Chondrocyte (in vitro differentiated cells): ENCODE results near the gene GABRR3. TPM values are rescaled to one million over a fixed set of nuclear protein-coding genes. Genes with fewer than 3 reads are reported as not detected.

ENCODE experiments used
- DNase-seq: peaks from one replicate; pipeline ENCODE4 v3.0.0; 2021; ENCODE audit warnings: mixed read lengths, low spot score
- H3K27ac Mint-ChIP-seq: one replicate; pipeline ENCODE4 v1.8.0; 2021; ENCODE audit warnings: mild to moderate bottlenecking, moderate library complexity, mixed read lengths; ENCODE audit not compliant: unreplicated experiment
- H3K27me3 Mint-ChIP-seq: 2 replicates; pipeline ENCODE4 v1.8.0; 2021; ENCODE audit warnings: low read depth, mixed read lengths
- H3K36me3 Mint-ChIP-seq: 2 replicates; pipeline ENCODE4 v1.8.0; 2021; ENCODE audit warnings: low read depth, mixed read lengths
- H3K4me1 Mint-ChIP-seq: 2 replicates; pipeline ENCODE4 v1.8.0; 2021; ENCODE audit warnings: low read depth, mild to moderate bottlenecking, mixed read lengths
- H3K4me3 Mint-ChIP-seq: one replicate; pipeline ENCODE4 v1.8.0; 2021; ENCODE audit warnings: mild to moderate bottlenecking, moderate library complexity, mixed read lengths; ENCODE audit not compliant: unreplicated experiment
- H3K9me3 Mint-ChIP-seq: 2 replicates; pipeline ENCODE4 v1.8.0; 2021; ENCODE audit warnings: low read depth, mixed read lengths
- total RNA-seq: library from RNA; stranded (reverse); gene quantifications from 3 replicates; pipeline ENCODE4 v1.2.1, GENCODE V29; 2021
- TF ChIP-seq, protein P1 (sequence below): fragments of 200-600 bp; sonication (generic); IDR thresholded peaks from 2 replicates; pipeline ENCODE4 v1.5.0; 2021; ENCODE audit warnings: antibody characterized with exemption, mild to moderate bottlenecking, moderate library complexity

Gene GABRR3
- total RNA-seq, 1 donor from 2014 or later, result not detected

DNA sequence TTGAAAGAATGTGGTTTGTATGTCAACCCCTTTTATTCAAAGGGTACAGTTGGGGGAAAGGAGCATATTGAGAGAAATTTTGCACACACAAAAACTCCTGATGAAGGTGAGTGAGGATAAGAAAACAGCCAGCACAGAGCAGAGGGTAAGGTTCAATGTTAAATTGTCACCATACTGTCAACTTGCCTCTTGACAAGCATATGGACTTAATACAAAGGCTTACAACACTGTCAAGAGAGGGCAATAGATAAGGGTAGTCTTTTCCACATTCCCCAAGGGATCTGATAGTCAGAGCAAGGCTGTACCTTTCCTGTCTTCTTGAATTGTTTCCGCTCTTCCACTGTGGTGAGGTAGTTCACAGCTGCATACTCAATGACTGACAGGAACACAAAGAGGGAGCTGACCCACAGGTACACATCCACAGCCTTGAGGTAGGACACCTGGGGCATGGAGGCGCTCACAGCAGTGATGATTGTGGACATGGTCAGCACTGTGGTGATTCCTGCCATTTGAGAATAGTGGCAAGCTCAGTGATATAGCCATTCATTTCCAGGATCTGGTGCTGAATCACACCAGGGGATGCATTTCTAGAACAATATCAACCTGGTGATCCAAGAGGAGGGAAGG is 42.5 kb downstream of the GABRR3 start:
- H3K36me3 Mint-ChIP-seq, result no peaks in the 10 kb centered on the region
- H3K4me3 Mint-ChIP-seq, result no peak overlapping the region
- H3K27me3 Mint-ChIP-seq, result peaks cover 35% of the 10 kb centered on the region
- no peak overlapping the region for H3K27ac Mint-ChIP-seq
- no peaks in the 10 kb centered on the region for H3K4me1 Mint-ChIP-seq
- no peak for DNase-seq
- no peaks in the 10 kb centered on the region for H3K9me3 Mint-ChIP-seq
- TF ChIP-seq, protein P1, sequence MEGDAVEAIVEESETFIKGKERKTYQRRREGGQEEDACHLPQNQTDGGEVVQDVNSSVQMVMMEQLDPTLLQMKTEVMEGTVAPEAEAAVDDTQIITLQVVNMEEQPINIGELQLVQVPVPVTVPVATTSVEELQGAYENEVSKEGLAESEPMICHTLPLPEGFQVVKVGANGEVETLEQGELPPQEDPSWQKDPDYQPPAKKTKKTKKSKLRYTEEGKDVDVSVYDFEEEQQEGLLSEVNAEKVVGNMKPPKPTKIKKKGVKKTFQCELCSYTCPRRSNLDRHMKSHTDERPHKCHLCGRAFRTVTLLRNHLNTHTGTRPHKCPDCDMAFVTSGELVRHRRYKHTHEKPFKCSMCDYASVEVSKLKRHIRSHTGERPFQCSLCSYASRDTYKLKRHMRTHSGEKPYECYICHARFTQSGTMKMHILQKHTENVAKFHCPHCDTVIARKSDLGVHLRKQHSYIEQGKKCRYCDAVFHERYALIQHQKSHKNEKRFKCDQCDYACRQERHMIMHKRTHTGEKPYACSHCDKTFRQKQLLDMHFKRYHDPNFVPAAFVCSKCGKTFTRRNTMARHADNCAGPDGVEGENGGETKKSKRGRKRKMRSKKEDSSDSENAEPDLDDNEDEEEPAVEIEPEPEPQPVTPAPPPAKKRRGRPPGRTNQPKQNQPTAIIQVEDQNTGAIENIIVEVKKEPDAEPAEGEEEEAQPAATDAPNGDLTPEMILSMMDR, result no peak

DNA sequence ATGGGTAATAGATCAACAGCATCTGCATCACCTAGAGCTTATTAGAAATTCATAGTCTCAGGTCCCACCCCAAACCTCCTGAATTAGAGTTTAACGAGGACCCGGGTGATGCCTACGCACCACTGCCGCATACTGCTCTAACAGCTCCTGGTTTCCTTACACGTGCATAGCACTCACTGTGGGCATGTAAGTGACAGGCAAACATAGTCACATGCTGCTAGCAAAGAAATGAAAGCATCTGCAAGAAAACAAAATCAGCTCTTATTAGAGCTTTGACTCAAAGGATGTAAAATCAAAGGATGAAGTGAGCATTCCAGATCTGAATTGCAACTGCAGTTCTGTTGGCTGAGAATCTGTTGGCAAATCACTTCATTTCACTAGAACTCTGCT is 43.8 kb downstream of the GABRR3 start:
- Mint-ChIP-seq H3K9me3 (no peaks in the 10 kb centered on the region), H3K27ac (no peak overlapping the region), H3K27me3 (peaks cover 28% of the 10 kb centered on the region), H3K36me3 (no peaks in the 10 kb centered on the region), H3K4me1 (no peaks in the 10 kb centered on the region), H3K4me3 (no peak overlapping the region)
- DNase-seq, result no peak
- TF ChIP-seq, protein P1, result no peak

- H3K27me3 Mint-ChIP-seq, result peaks cover 25% of the 10 kb centered on the region
- TF ChIP-seq, protein P1, result no peak
- H3K4me1 Mint-ChIP-seq, result no peaks in the 10 kb centered on the region
- DNase-seq, result no peak
- no peaks in the 10 kb centered on the region for H3K9me3 Mint-ChIP-seq
- H3K4me3 Mint-ChIP-seq, result no peak overlapping the region
- H3K36me3 Mint-ChIP-seq, result no peaks in the 10 kb centered on the region
- H3K27ac Mint-ChIP-seq, result no peak overlapping the region
These were observed 44.4 kb downstream of the GABRR3 start for GRCh38 chr3:97990624-97991292.

DNA sequence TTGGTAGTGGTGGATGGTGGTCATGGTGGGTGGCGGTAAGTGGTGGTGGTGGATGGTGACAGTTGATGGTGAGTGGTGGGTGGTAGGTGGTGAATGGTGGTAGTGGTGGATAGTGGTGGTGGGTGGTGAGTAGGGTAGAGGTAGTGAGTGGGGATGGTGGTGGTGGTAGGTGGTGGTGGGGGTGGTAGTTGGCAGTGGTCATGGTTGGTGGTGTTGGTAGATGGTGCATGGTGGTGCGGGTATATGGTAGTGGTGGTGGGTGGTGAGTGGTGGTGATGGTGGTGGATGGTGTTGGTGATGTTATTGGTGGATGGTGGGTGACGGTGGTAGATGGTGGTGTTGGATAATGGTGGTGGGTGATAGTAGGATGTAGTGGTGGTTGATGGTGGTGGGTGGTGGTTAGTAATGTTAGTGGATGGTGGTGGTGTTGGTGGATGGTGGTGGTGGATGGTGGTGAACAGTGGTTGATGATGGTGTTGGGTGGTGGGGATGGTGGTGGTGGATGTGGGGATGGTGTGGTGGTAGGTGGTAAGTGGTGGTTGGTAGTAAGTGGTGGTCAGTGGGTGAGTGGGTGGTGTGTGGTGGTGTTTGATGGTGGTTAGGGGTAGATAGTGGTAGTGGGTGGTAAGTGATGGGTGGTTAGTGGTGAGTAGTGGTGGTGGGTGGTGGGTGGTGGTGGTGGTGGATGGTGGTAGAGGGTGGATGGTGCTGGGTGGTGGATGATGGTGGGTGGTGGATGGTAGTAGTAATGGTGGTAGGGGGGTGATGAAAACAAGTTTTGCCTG is 46.1 kb downstream of the GABRR3 start:
- Mint-ChIP-seq H3K36me3 (no peaks in the 10 kb centered on the region), H3K4me3 (no peak overlapping the region), H3K27ac (no peak overlapping the region), H3K9me3 (no peaks in the 10 kb centered on the region), H3K27me3 (peaks cover 29% of the 10 kb centered on the region), H3K4me1 (no peaks in the 10 kb centered on the region)
- no peak for DNase-seq
- TF ChIP-seq, protein P1, result no peak

DNA sequence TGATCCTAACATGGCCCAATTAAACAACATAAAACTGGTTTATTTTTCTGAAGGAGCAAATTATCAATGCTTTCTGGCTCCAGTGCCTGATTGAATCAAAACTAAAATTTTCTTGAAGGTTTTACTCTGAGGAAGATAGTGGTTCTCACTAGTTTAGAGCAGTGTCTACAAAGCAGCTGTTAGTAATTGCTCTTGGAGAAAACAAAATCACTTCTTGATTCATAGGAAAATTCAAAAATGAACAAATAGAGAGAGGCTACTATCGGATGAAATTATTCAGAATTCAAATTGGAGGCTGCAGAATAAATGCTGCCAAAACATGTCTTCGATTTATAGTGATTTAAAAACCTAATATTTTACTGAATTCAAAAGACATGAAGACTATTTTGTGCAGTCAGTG is 47.8 kb downstream of the GABRR3 start:
- Mint-ChIP-seq H3K4me1 (no peaks in the 10 kb centered on the region), H3K27me3 (peaks cover 21% of the 10 kb centered on the region), H3K27ac (no peak overlapping the region), H3K9me3 (no peaks in the 10 kb centered on the region), H3K4me3 (no peak overlapping the region), H3K36me3 (no peaks in the 10 kb centered on the region)
- no peak for DNase-seq
- TF ChIP-seq, protein P1, result no peak
